Keratinocyte (primary cell): Measurements from ENCODE around the gene KLHL1. TPM values are rescaled to one million over a fixed set of nuclear protein-coding genes. Genes with fewer than 3 reads are reported as not detected.

Source experiments
- DNase-seq: peaks from one replicate; pipeline ENCODE4 v3.0.0-alpha.2; 2011; ENCODE audit warnings: low read depth, missing footprints, low spot score
- FAIRE-seq: peaks from 2 replicates; lab custom pipeline; 2011; peaks lifted over from hg19 to GRCh38; lab: Jason Lieb, UNC
- H2AFZ ChIP-seq: 2 replicates; pipeline ENCODE4 v1.6.0; 2012; ENCODE audit warnings: low read length, control low read depth, inconsistent platforms; ENCODE audit not compliant: control insufficient read depth
- H3K27ac ChIP-seq: 2 replicates; pipeline ENCODE4 v1.5.1; 2011; ENCODE audit warnings: low read length; ENCODE audit not compliant: control insufficient read depth, insufficient read depth
- H3K27me3 ChIP-seq: 3 replicates; pipeline ENCODE4 v1.6.0; 2011; ENCODE audit warnings: low read length; ENCODE audit not compliant: control insufficient read depth, insufficient read depth; ENCODE audit errors: extremely low read depth
- H3K36me3 ChIP-seq, 2 experiments: 2 replicates in 1 of 2; 3 replicates in 1 of 2; pipeline ENCODE4 v1.5.1; 2011; ENCODE audit warnings: low read length in 2 of 2, mild to moderate bottlenecking in 1 of 2; ENCODE audit not compliant: control insufficient read depth in 2 of 2, insufficient read depth in 2 of 2; ENCODE audit errors: extremely low read depth in 1 of 2
- H3K4me1 ChIP-seq: 3 replicates; pipeline ENCODE4 v1.5.1; 2011; ENCODE audit warnings: low read length; ENCODE audit not compliant: control insufficient read depth, insufficient read depth; ENCODE audit errors: extremely low read depth
- H3K4me2 ChIP-seq: 3 replicates; pipeline ENCODE4 v1.6.0; 2011; ENCODE audit warnings: low read depth, low read length; ENCODE audit not compliant: control insufficient read depth, insufficient read depth; ENCODE audit errors: extremely low read depth
- H3K4me3 ChIP-seq, 3 experiments: fragments of 200-600 bp in 1 of 3; sonication (generic) in 1 of 3; 2 replicates in 2 of 3; 3 replicates in 1 of 3; pipeline ENCODE4 v1.5.1; 2011 to 2016; ENCODE audit warnings: low read length in 3 of 3, mild to moderate bottlenecking in 3 of 3, control low read depth in 2 of 3, inconsistent platforms in 1 of 3, low read depth in 1 of 3, mixed read lengths in 1 of 3, mixed run types in 1 of 3, moderate library complexity in 1 of 3; ENCODE audit not compliant: control insufficient read depth in 2 of 3, insufficient read depth in 2 of 3; ENCODE audit errors: extremely low read depth in 1 of 3
- H3K79me2 ChIP-seq: 2 replicates; pipeline ENCODE4 v1.6.0; 2012; ENCODE audit warnings: low read length; ENCODE audit not compliant: control insufficient read depth, insufficient read depth
- H3K9ac ChIP-seq: 3 replicates; pipeline ENCODE4 v1.6.0; 2011; ENCODE audit warnings: low read length; ENCODE audit not compliant: control insufficient read depth, insufficient read depth; ENCODE audit errors: extremely low read depth
- H3K9me1 ChIP-seq: 3 replicates; pipeline ENCODE4 v1.6.0; 2011; ENCODE audit warnings: low read length; ENCODE audit not compliant: control insufficient read depth, insufficient read depth; ENCODE audit errors: extremely low read depth
- H3K9me3 ChIP-seq: 2 replicates; pipeline ENCODE4 v1.5.1; 2012; ENCODE audit warnings: low read depth, low read length; ENCODE audit not compliant: control insufficient read depth
- H4K20me1 ChIP-seq: 3 replicates; pipeline ENCODE4 v1.6.0; 2011; ENCODE audit warnings: low read length; ENCODE audit not compliant: control insufficient read depth, insufficient read depth; ENCODE audit errors: extremely low read depth
- EZH2 ChIP-seq: IDR thresholded peaks from one replicate; pipeline ENCODE4 v1.6.1; 2012; ENCODE audit warnings: inconsistent platforms, mild to moderate bottlenecking, low read length, moderate library complexity
- dilution Hi-C: fragments of 300-500 bp; cut with MboI; formaldehyde crosslinking; loops from one replicate; pipeline ENCODE4 v1.7.0; 2020; ENCODE audit warnings: low sequenced_read_pairs; ENCODE audit not compliant: extremely low pct_ligation_motif_present
- polyA plus RNA-seq, 5 experiments: library from polyadenylated mRNA; depleted of rRNA in 3 of 5; stranded (reverse) in 3 of 5; stranded (forward) in 1 of 5; unstranded in 1 of 5; fragments of >200 nt; gene quantifications; 1 replicate in 1 of 5; 2 replicates in 3 of 5; 3 replicates in 1 of 5; pipeline versions ENCODE4 v1.2.1 to v1.2.3, GENCODE V29; 2011 to 2012; ENCODE audit warnings: missing spikeins in 2 of 5, low read depth in 1 of 5, low replicate concordance in 1 of 5
- TF ChIP-seq, protein P1 (sequence below), 3 experiments: IDR thresholded peaks in 1 of 3; conservative IDR thresholded peaks in 1 of 3; optimal IDR thresholded peaks in 1 of 3; 2 replicates in 2 of 3; 3 replicates in 1 of 3; pipeline versions ENCODE3 to v1.5.1; 2011; ENCODE audit warnings: low read length in 3 of 3, mild to moderate bottlenecking in 3 of 3, moderate library complexity in 2 of 3, control low read depth in 1 of 3, inconsistent platforms in 1 of 3; ENCODE audit not compliant: insufficient read depth in 2 of 3; ENCODE audit errors: extremely low read depth in 1 of 3

KLHL1 gene
- polyA plus RNA-seq, 1 donor (not counting 4 experiments of a cell fraction or from before 2014, with no cell fraction given): not detected

DNA sequence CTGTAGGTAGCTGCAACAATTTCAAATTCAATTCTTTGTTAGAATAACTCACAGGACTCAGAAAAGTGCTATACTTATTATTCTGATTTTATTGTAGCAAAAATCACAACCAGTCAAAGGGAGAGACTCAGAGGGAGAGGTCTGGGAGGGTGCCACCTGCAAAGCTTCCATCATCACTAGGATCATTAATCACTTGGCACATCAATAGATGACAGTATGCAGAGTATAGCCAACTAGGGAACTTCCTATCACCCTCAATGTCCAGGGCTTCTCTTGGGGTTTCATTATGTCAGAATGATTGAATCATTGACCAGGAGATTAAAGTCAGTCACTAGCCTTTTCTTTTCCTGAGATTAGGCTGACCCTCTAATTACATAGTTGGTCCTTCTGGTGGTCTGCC lies 432.0 kb downstream of the KLHL1 start:
- H3K27ac ChIP-seq: no peak overlapping the region
- H3K79me2 ChIP-seq: no peaks in the 10 kb centered on the region
- H4K20me1 ChIP-seq: no peaks in the 10 kb centered on the region
- no peaks in the 10 kb centered on the region for H3K27me3 ChIP-seq
- H2AFZ ChIP-seq: no peak overlapping the region
- H3K9ac ChIP-seq: no peak overlapping the region
- no peaks in the 10 kb centered on the region for H3K36me3 ChIP-seq
- H3K9me1 ChIP-seq: no peaks in the 10 kb centered on the region
- H3K4me3 ChIP-seq: no peak overlapping the region
- FAIRE-seq (no peak), DNase-seq (no peak)
- H3K4me2 ChIP-seq: no peak overlapping the region
- H3K4me1 ChIP-seq: no peaks in the 10 kb centered on the region
- dilution Hi-C loops: no loop called here
- TF ChIP-seq EZH2: no peak
- TF ChIP-seq, protein P1, sequence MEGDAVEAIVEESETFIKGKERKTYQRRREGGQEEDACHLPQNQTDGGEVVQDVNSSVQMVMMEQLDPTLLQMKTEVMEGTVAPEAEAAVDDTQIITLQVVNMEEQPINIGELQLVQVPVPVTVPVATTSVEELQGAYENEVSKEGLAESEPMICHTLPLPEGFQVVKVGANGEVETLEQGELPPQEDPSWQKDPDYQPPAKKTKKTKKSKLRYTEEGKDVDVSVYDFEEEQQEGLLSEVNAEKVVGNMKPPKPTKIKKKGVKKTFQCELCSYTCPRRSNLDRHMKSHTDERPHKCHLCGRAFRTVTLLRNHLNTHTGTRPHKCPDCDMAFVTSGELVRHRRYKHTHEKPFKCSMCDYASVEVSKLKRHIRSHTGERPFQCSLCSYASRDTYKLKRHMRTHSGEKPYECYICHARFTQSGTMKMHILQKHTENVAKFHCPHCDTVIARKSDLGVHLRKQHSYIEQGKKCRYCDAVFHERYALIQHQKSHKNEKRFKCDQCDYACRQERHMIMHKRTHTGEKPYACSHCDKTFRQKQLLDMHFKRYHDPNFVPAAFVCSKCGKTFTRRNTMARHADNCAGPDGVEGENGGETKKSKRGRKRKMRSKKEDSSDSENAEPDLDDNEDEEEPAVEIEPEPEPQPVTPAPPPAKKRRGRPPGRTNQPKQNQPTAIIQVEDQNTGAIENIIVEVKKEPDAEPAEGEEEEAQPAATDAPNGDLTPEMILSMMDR (optimal IDR thresholded peaks at IDR 0.05 in 1 of 3, IDR thresholded peaks at IDR 0.05 in 1 of 3, conservative IDR thresholded peaks at IDR 0.05 in 1 of 3; ENCODE audit: extremely low read depth in 1 of 3, insufficient read depth in 2 of 3, low read length in 3 of 3): no peak
- H3K9me3 ChIP-seq: peaks cover 2% of the 10 kb centered on the region

DNA sequence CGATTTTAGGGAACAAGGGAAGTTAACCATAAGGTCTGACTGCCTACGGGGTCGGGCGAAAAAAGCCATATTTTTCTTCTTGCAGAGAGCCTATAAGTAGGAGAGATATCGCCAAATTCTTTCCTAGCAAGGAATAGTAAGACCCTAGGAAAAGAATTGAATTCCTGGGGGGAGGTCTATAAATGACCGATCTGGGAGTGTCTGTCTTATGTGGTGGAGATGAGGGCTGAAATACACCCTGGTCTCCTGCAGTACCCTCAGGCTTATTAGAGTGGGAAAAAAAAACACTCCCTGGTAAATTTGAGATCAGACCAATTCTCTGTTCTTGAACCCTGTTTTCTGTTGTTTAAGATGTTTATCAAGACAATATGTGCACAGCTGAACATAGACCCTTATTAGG lies 448.1 kb downstream of the KLHL1 start:
- no peak for FAIRE-seq

More for the DNA sequence above, 448.1 kb downstream of the KLHL1 start:
- no peaks in the 10 kb centered on the region for H3K9me3 ChIP-seq
- no peak for TF ChIP-seq EZH2
- TF ChIP-seq, protein P1 (optimal IDR thresholded peaks at IDR 0.05 in 1 of 3, IDR thresholded peaks at IDR 0.05 in 1 of 3, conservative IDR thresholded peaks at IDR 0.05 in 1 of 3; ENCODE audit: extremely low read depth in 1 of 3, insufficient read depth in 2 of 3, low read length in 3 of 3): no peak
- no peak overlapping the region for H2AFZ ChIP-seq
- no peak overlapping the region for H3K27ac ChIP-seq
- no peaks in the 10 kb centered on the region for H3K4me1 ChIP-seq
- H4K20me1 ChIP-seq: no peaks in the 10 kb centered on the region
- no peak overlapping the region for H3K9ac ChIP-seq
- dilution Hi-C loops: no loop called here
- no peaks in the 10 kb centered on the region for H3K27me3 ChIP-seq
- H3K36me3 ChIP-seq: no peaks in the 10 kb centered on the region
- H3K9me1 ChIP-seq: no peaks in the 10 kb centered on the region
- no peak for DNase-seq
- H3K4me2 ChIP-seq: no peak overlapping the region
- no peak overlapping the region for H3K4me3 ChIP-seq
- H3K79me2 ChIP-seq: no peaks in the 10 kb centered on the region
